ENCODE data around the gene UBE2Z.
A peak's percentile ranks its signal among the peaks of the same experiment; 100 is the strongest.
"Not testable (repeated sequence)": the region's sequence is repeated elsewhere in the genome, so short reads cannot be mapped to it uniquely, and the experiment has no call there.

The UBE2Z gene

GRCh38 chr17:48908047-48908843 lies at the start of gene UBE2Z:
TSS of gene UBE2Z (plus strand) at chr17:48908407. CDS start at chr17:48908504, 97 bp downstream.
- peak; percentile 97 for DNase-seq (ENCODE audit: low spot score)
- FAIRE-seq, result peak; percentile 86

- DNase-seq (ENCODE audit: low spot score) (no peak), FAIRE-seq (no peak)
These were observed 48.2 kb upstream of the UBE2Z start for GRCh38 chr17:48860034-48860433.

DNA sequence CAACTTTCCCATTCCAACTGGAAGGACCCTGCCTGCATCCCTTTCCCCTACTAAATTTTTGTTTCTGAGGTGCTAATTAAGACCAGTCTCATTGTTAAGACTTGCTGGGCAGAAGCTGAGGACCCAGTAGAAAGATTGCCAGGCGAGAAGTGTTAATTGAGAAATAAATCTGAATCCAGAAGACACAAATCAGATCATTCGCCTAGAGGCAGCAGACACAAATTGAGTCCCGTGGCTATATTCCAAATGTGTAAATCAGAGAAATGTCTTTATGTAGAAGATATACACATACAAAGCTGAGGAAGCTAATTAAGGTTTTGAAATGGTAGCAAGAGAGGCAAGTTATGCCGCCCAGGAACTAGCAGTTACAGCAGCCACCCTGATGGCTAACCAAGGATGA lies 47.8 kb upstream of the UBE2Z start:
- no peak for FAIRE-seq
- no peak for DNase-seq (ENCODE audit: low spot score)

DNA sequence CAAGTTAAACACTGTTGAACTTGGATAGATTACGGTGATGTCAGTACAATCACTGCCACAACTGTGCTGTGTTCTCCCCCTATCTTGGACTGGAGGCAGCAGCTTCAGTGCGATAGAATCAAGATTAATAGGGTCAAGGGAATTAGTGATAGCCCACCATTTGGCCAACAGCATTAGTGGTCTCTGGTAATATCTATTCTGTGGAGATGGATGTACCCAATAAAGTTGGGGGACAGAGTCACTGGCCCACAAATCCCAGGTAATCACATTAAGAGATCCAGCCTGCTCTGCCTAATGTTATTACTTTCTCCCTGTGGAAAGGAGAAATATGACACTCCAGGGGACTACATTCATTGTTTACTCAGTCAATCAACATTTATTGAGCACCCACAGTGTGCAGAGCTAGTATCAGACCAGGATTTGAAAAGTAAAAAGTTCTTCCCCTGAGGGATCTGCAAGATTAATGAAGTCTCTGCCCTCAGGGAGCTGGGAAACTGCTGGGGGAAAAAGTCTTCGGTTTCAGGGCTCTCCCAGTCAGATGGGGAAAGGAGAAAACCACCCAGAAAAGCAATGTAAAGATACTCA lies 39.2 kb upstream of the UBE2Z start:
- DNase-seq (ENCODE audit: low spot score) (no peak), FAIRE-seq (no peak)

GRCh38 chr17:48869821-48870318 lies 38.3 kb upstream of the UBE2Z start:
- no peak for DNase-seq (ENCODE audit: low spot score)
- no peak for FAIRE-seq

GRCh38 chr17:48871035-48871550 lies 37.1 kb upstream of the UBE2Z start:
- DNase-seq (ENCODE audit: low spot score), result no peak
- FAIRE-seq, result no peak

- no peak for FAIRE-seq
- no peak for DNase-seq (ENCODE audit: low spot score)
These were observed 36.5 kb upstream of the UBE2Z start for GRCh38 chr17:48871551-48872351.

DNA sequence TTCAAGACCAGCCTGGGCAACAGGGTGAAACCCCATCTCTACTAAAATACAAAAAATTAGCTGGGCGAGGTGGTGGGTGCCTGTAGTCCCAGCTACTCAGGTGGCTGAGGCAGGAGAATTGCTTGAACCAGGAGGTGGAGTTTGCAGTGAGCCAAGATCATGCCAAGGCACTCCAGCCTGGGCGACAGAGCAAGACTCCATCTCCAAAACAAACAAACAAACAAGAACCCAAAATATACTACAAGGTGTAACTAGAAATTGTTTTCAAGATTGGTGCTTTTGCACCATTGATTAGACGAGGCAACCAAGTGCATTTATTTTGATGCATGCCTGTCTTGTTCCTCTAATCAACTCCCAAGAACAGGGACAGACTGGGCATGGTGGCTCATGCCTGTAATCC lies 35.8 kb upstream of the UBE2Z start:
- DNase-seq (ENCODE audit: low spot score); FAIRE-seq: not testable (repeated sequence)

GRCh38 chr17:48873209-48873608 lies 35.0 kb upstream of the UBE2Z start:
- no peak for DNase-seq (ENCODE audit: low spot score)
- no peak for FAIRE-seq

- FAIRE-seq (no peak), DNase-seq (ENCODE audit: low spot score) (no peak)
These were observed 34.3 kb upstream of the UBE2Z start for GRCh38 chr17:48873696-48874443.

GRCh38 chr17:48878920-48879898 lies 29.0 kb upstream of the UBE2Z start:
- FAIRE-seq (no peak), DNase-seq (ENCODE audit: low spot score) (peak; percentile 82)

DNA sequence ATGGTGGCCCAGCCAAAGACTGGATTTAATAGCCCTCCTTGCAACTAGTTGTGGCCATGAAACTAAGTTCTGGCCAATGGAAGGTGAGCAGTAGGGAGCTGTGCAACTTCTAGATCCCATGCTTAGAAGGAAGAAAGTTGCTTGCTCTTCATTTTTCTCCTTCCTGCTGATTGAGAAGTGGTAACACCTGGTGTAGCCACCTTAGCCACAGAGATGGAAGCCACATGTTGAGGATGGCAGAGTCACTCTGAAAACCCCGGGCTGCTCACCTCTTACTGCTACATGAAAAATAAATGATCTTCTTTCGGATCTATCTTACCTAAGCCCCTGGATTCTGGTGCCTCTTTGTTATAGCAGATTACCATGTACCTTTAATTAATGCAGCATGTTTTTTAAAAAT lies 25.9 kb upstream of the UBE2Z start:
- FAIRE-seq (no peak), DNase-seq (ENCODE audit: low spot score) (no peak)

- DNase-seq (ENCODE audit: low spot score), result no peak
- FAIRE-seq, result no peak
These were observed 25.0 kb upstream of the UBE2Z start for GRCh38 chr17:48883171-48883570.

GRCh38 chr17:48890086-48890485 lies 18.1 kb upstream of the UBE2Z start:
- FAIRE-seq, result no peak

GRCh38 chr17:48892940-48893645 lies 15.1 kb upstream of the UBE2Z start:
- DNase-seq (ENCODE audit: low spot score), result no peak
- FAIRE-seq, result no peak

More at GRCh38 chr17:48890086-48890485, 18.1 kb upstream of the UBE2Z start:
- no peak for DNase-seq (ENCODE audit: low spot score)

GRCh38 chr17:48893646-48894508 lies 14.3 kb upstream of the UBE2Z start:
- FAIRE-seq (no peak), DNase-seq (ENCODE audit: low spot score) (no peak)

GRCh38 chr17:48894886-48895285 lies 13.3 kb upstream of the UBE2Z start:
- DNase-seq (ENCODE audit: low spot score), result no peak
- FAIRE-seq, result no peak

DNA sequence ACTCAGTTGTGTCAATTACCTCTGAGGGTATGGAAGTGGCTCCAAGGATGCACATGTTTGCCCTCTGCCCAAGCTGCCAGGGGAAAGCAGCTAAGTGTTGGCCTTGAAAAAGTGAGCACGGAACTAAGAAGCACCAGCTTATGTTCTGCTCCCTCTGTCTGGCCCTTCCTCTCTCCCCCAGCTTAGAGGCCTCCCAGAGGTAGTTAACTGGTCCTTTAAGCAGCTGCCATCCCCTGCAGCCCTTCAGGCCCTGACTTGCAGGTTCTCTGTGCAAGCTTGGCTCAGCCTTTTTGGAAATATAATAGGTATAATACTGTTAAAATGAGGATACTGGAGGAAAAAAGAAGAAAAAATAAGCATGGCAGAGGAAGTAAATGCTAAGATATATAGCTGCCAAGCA lies 7.0 kb upstream of the UBE2Z start:
- DNase-seq (ENCODE audit: low spot score) (no peak), FAIRE-seq (no peak)
